ENCODE results near the gene SYNDIG1. TPM values are rescaled to one million over a fixed set of nuclear protein-coding genes. Genes with fewer than 3 reads are reported as not detected.

SYNDIG1 gene
- total RNA-seq, result not detected in 2 replicates

GRCh38 chr20:24469116-24469893 lies at the start of gene SYNDIG1:
SYNDIG1 (plus strand) TSS chr20:24469629; CDS start chr20:24543098, 73,469 bp downstream.

Measured in thoracic aorta endothelial cell (primary cell).